Sciatic nerve (tissue), 2 donors: ENCODE measurements around the gene FSTL4. TPM values are rescaled to one million over a fixed set of nuclear protein-coding genes. Genes with fewer than 3 reads are reported as not detected.

Source experiments
- ATAC-seq: fragments of 200-7000 bp; cut with Tn5 transposase; one replicate; pipeline ENCODE4 v1.9.1; 2020; ENCODE audit warnings: mild to moderate bottlenecking, moderate library complexity
- DNase-seq: peaks from one replicate; pipeline ENCODE4 v3.0.0-alpha.2; 2020; ENCODE audit warnings: low spot score
- intact Hi-C: fragments of 100-400 bp; cut with DNase I; formaldehyde crosslinking; loops from one replicate; pipeline ENCODE4 v1.14.2; 2022
- total RNA-seq: library from RNA; stranded (reverse); fragmentation: NEBNext Ultra II Directional; extraction: Animal tissue kit (Norgen Biotek cat#: 25700); gene quantifications from one replicate; pipeline ENCODE4 v1.2.1, GENCODE V29; 2021
- donor health status: DM: no; HTN: no; CAD: no.
- donor health status: DM: no; HTN: no; CAD: no.

The FSTL4 gene
- total RNA-seq, 1 donor from 2014 or later, result not detected

- ATAC-seq (no peak), DNase-seq (no peak)
- intact Hi-C loops, result no loop called here
Measured at GRCh38 chr5:133467826-133468463, 144.4 kb downstream of the FSTL4 start.

GRCh38 chr5:133467335-133467779 lies 145.0 kb downstream of the FSTL4 start:
- intact Hi-C loops, result no loop called here
- DNase-seq (no peak), ATAC-seq (no peak)

GRCh38 chr5:133466556-133467334 lies 145.6 kb downstream of the FSTL4 start:
- ATAC-seq (no peak), DNase-seq (no peak)
- intact Hi-C loops, result no loop called here

GRCh38 chr5:133464013-133464412 lies 148.3 kb downstream of the FSTL4 start:
- intact Hi-C loops, result no loop called here
- DNase-seq, result no peak
- ATAC-seq, result no peak

- no peak for DNase-seq
- intact Hi-C loops, result no loop called here
- no peak for ATAC-seq
Measured at GRCh38 chr5:133461796-133462516, 150.4 kb downstream of the FSTL4 start.

GRCh38 chr5:133460172-133460758 lies 152.1 kb downstream of the FSTL4 start:
- intact Hi-C loops, result no loop called here
- DNase-seq (no peak), ATAC-seq (no peak)

GRCh38 chr5:133459474-133460160 lies 152.7 kb downstream of the FSTL4 start:
- ATAC-seq, result no peak

GRCh38 chr5:133458435-133458834 lies 153.9 kb downstream of the FSTL4 start:
- DNase-seq (no peak), ATAC-seq (no peak)

More at GRCh38 chr5:133459474-133460160, 152.7 kb downstream of the FSTL4 start:
- DNase-seq, result no peak
- intact Hi-C loops, result no loop called here

GRCh38 chr5:133457439-133458355 lies 154.6 kb downstream of the FSTL4 start:
- no peak for DNase-seq
- intact Hi-C loops, result no loop called here
- no peak for ATAC-seq

More at GRCh38 chr5:133458435-133458834, 153.9 kb downstream of the FSTL4 start:
- intact Hi-C loops, result no loop called here

GRCh38 chr5:133456933-133457402 lies 155.4 kb downstream of the FSTL4 start:
- intact Hi-C loops, result no loop called here
- ATAC-seq (no peak), DNase-seq (no peak)

GRCh38 chr5:133455676-133456075 lies 156.7 kb downstream of the FSTL4 start:
- no peak for ATAC-seq
- DNase-seq, result no peak
- intact Hi-C loops, result no loop called here

GRCh38 chr5:133454442-133454841 lies 157.9 kb downstream of the FSTL4 start:
- DNase-seq (no peak), ATAC-seq (no peak)
- intact Hi-C loops, result no loop called here

- no peak for DNase-seq
- intact Hi-C loops, result no loop called here
- ATAC-seq, result no peak
Measured at GRCh38 chr5:133453831-133454230, 158.5 kb downstream of the FSTL4 start.

GRCh38 chr5:133453084-133453780 lies 159.1 kb downstream of the FSTL4 start:
- no peak for ATAC-seq
- intact Hi-C loops, result no loop called here
- DNase-seq, result no peak

- ATAC-seq (no peak), DNase-seq (no peak)
- intact Hi-C loops, result no loop called here
Measured at GRCh38 chr5:133451926-133452325, 160.4 kb downstream of the FSTL4 start.

- no peak for ATAC-seq
Measured at GRCh38 chr5:133450286-133450685, 162.1 kb downstream of the FSTL4 start.

GRCh38 chr5:133449181-133449580 lies 163.2 kb downstream of the FSTL4 start:
- ATAC-seq (no peak), DNase-seq (no peak)
- intact Hi-C loops, result no loop called here

More at GRCh38 chr5:133450286-133450685, 162.1 kb downstream of the FSTL4 start:
- DNase-seq, result no peak
- intact Hi-C loops, result no loop called here
